WTC11 (cell line): ENCODE measurements around the gene RRP36. TPM values are rescaled to one million over a fixed set of nuclear protein-coding genes. Genes with fewer than 3 reads are reported as not detected.

Experiments used
- ATAC-seq: fragments of 200-7000 bp; cut with Tn5 transposase; 2 replicates; pipeline ENCODE4 v1.10.0; 2021; ENCODE audit warnings: mild to moderate bottlenecking, moderate library complexity
- CTCF ChIA-PET: fragments of 300-600 bp; sonication (Branson Sonifier 250); formaldehyde crosslinking; loops from one replicate; lab custom pipeline; 2021; ENCODE audit warnings: antibody characterized with exemption; lab: Charles Lee
- POLR2A ChIA-PET: fragments of 350-600 bp; sonication (Branson Sonifier 250); formaldehyde crosslinking; loops from one replicate; lab custom pipeline; 2021; ENCODE audit warnings: antibody characterized with exemption; lab: Charles Lee
- DNase-seq: peaks from one replicate; pipeline ENCODE4 v3.0.0; 2021; ENCODE audit warnings: low spot score
- H3K27ac Mint-ChIP-seq: 2 replicates; pipeline ENCODE4 v1.8.0; 2021; ENCODE audit warnings: mixed read lengths
- H3K27me3 Mint-ChIP-seq: 2 replicates; pipeline ENCODE4 v1.8.0; 2021; ENCODE audit warnings: low read depth, mild to moderate bottlenecking, moderate library complexity, mixed read lengths
- H3K36me3 Mint-ChIP-seq: 2 replicates; pipeline ENCODE4 v1.8.0; 2021; ENCODE audit warnings: mixed read lengths
- H3K4me1 Mint-ChIP-seq: 2 replicates; pipeline ENCODE4 v1.8.0; 2022; ENCODE audit warnings: mixed read lengths
- H3K4me3 Mint-ChIP-seq: 2 replicates; pipeline ENCODE4 v1.8.0; 2021; ENCODE audit warnings: mild to moderate bottlenecking, moderate library complexity, mixed read lengths
- H3K9me3 Mint-ChIP-seq: 2 replicates; pipeline ENCODE4 v1.8.0; 2021; ENCODE audit warnings: mixed read lengths
- AFF4 ChIP-seq: sonication (generic); formaldehyde crosslinking; IDR thresholded peaks from 2 replicates; pipeline ENCODE4 v1.8.1; 2023; ENCODE audit warnings: mild to moderate bottlenecking, missing genetic modification reagents, borderline replicate concordance
- ATF2 ChIP-seq: sonication (generic); formaldehyde crosslinking; IDR thresholded peaks from 2 replicates; pipeline ENCODE4 v1.8.1; 2022; ENCODE audit warnings: low read depth, missing genetic modification reagents, borderline replicate concordance
- CDX4 ChIP-seq: fragments of 250-450 bp; sonication (Bioruptor Pico); IDR thresholded peaks from 2 replicates; pipeline ENCODE4 v1.9.0; 2021; ENCODE audit warnings: moderate library complexity, mild to moderate bottlenecking, inconsistent platforms, borderline replicate concordance
- CREB1 ChIP-seq: sonication (generic); formaldehyde crosslinking; IDR thresholded peaks from 2 replicates; pipeline ENCODE4 v1.8.0; 2023; ENCODE audit warnings: mild to moderate bottlenecking, missing genetic modification reagents
- ETV6 ChIP-seq: sonication (generic); formaldehyde crosslinking; IDR thresholded peaks from 2 replicates; pipeline ENCODE4 v1.8.1; 2022; ENCODE audit warnings: mild to moderate bottlenecking, missing genetic modification reagents
- FOXJ3 ChIP-seq: sonication (generic); formaldehyde crosslinking; IDR thresholded peaks from 2 replicates; pipeline ENCODE4 v1.9.0; 2021; ENCODE audit warnings: missing genetic modification reagents, mild to moderate bottlenecking, borderline replicate concordance
- GRHL2 ChIP-seq: fragments of 250-450 bp; sonication (Bioruptor Pico); IDR thresholded peaks from 2 replicates; pipeline ENCODE4 v1.8.0; 2022; ENCODE audit warnings: mild to moderate bottlenecking, moderate library complexity; ENCODE audit not compliant: insufficient replicate concordance, severe bottlenecking
- JUN ChIP-seq: sonication (generic); formaldehyde crosslinking; IDR thresholded peaks from 2 replicates; pipeline ENCODE4 v1.8.0; 2023; ENCODE audit warnings: mild to moderate bottlenecking, missing genetic modification reagents
- MXD4 ChIP-seq: fragments of 250-450 bp; sonication (Bioruptor Pico); IDR thresholded peaks from 2 replicates; pipeline ENCODE4 v1.8.0; 2021; ENCODE audit warnings: mild to moderate bottlenecking, moderate library complexity, borderline replicate concordance
- MYBL2 ChIP-seq: sonication (generic); formaldehyde crosslinking; IDR thresholded peaks from 2 replicates; pipeline ENCODE4 v1.8.1; 2023; ENCODE audit warnings: mild to moderate bottlenecking, moderate library complexity, missing genetic modification reagents
- PRDM15 ChIP-seq: sonication (generic); formaldehyde crosslinking; IDR thresholded peaks from 2 replicates; pipeline ENCODE4 v1.8.0; 2022; ENCODE audit warnings: missing genetic modification reagents
- SP1 ChIP-seq: sonication (generic); formaldehyde crosslinking; conservative IDR thresholded peaks from 2 replicates; pipeline ENCODE4 v1.8.1; 2022; ENCODE audit warnings: missing genetic modification reagents
- USF1 ChIP-seq: sonication (generic); formaldehyde crosslinking; IDR thresholded peaks from 2 replicates; pipeline ENCODE4 v1.8.0; 2022; ENCODE audit warnings: mild to moderate bottlenecking, missing genetic modification reagents
- ZBTB21 ChIP-seq: sonication (generic); formaldehyde crosslinking; IDR thresholded peaks from 2 replicates; pipeline ENCODE4 v1.8.1; 2023; ENCODE audit warnings: mild to moderate bottlenecking, missing genetic modification reagents, borderline replicate concordance
- ZMAT4 ChIP-seq: fragments of 250-450 bp; sonication (Bioruptor Pico); IDR thresholded peaks from 2 replicates; pipeline ENCODE4 v1.9.0; 2021; ENCODE audit warnings: mild to moderate bottlenecking
- ZNF281 ChIP-seq: sonication (generic); formaldehyde crosslinking; IDR thresholded peaks from 2 replicates; pipeline ENCODE4 v1.8.0; 2023; ENCODE audit warnings: mild to moderate bottlenecking, missing genetic modification reagents
- ZNF317 ChIP-seq: sonication (generic); formaldehyde crosslinking; IDR thresholded peaks from 2 replicates; pipeline ENCODE4 v1.8.1; 2023; ENCODE audit warnings: low read depth, mild to moderate bottlenecking, moderate library complexity, missing genetic modification reagents, borderline replicate concordance
- ZNF416 ChIP-seq: fragments of 250-450 bp; sonication (Bioruptor Pico); IDR thresholded peaks from 2 replicates; pipeline ENCODE4 v1.9.0; 2021; ENCODE audit warnings: mild to moderate bottlenecking, inconsistent platforms
- total RNA-seq: library from RNA; stranded (reverse); gene quantifications from 3 replicates; pipeline ENCODE4 v1.2.3, GENCODE V29; 2021

The RRP36 gene
- total RNA-seq, 1 experiment from 2014 or later: 81.0 TPM

GRCh38 chr6:42974919-42975505 lies 46.4 kb upstream of the RRP36 start (continued):
- no peak for TF ChIP-seq PRDM15 (CRISPR knock-in tag)
- TF ChIP-seq ZNF281 (CRISPR knock-in tag): no peak
- TF ChIP-seq ZNF416 (CRISPR knock-in tag): no peak
- TF ChIP-seq FOXJ3: no peak
- no peak for TF ChIP-seq CDX4 (CRISPR knock-in tag)

- peak; percentile 40 for DNase-seq
- H3K9me3 Mint-ChIP-seq: no peaks in the 10 kb centered on the region
- H3K36me3 Mint-ChIP-seq: no peaks in the 10 kb centered on the region
- CTCF ChIA-PET: interaction anchor here (1.1 to 3.7 kb wide), 7 partner anchors 10 to 165 kb away, joined by 3 to 19 read pairs (median 5); partner anchors contain the start of genes KLHDC3 and MEA1
- ATAC-seq: peak; percentile 22
- no peaks in the 10 kb centered on the region for H3K27me3 Mint-ChIP-seq
- peak overlapping the region; percentile 77 for H3K4me3 Mint-ChIP-seq
- no peak overlapping the region for H3K27ac Mint-ChIP-seq
- POLR2A ChIA-PET: interaction anchor here (0.6 to 1.9 kb wide), 12 partner anchors 12 to 540 kb away, joined by 3 to 11 read pairs (median 3); partner anchors contain the start of genes CNPY3, GNMT, KLC4 and KLHDC3
- peaks cover 17% of the 10 kb centered on the region for H3K4me1 Mint-ChIP-seq
- TF ChIP-seq ETV6 (CRISPR knock-in tag) (no peak), ZBTB21 (CRISPR knock-in tag) (no peak), ATF2 (CRISPR knock-in tag) (no peak), ZNF317 (CRISPR knock-in tag) (no peak), GRHL2 (CRISPR knock-in tag) (no peak), ZMAT4 (no peak), AFF4 (CRISPR knock-in tag) (no peak), USF1 (CRISPR knock-in tag) (no peak), CDX4 (CRISPR knock-in tag) (no peak), MYBL2 (CRISPR knock-in tag) (no peak), MXD4 (CRISPR knock-in tag) (no peak), SP1 (no peak), FOXJ3 (no peak), CREB1 (CRISPR knock-in tag) (no peak), JUN (no peak)
These were observed 43.0 kb upstream of the RRP36 start for GRCh38 chr6:42978487-42978838.
